ENCODE measurements around the gene ADAMTSL2. TPM values are rescaled to one million over a fixed set of nuclear protein-coding genes. Genes with fewer than 3 reads are reported as not detected.

Gene ADAMTSL2
- total RNA-seq, 2 donors from 2014 or later, result 1.2 to 1.3 TPM

GRCh38 chr9:133591116-133591910 lies 56.8 kb downstream of the ADAMTSL2 start:
- ATAC-seq (no peak), DNase-seq (no peak)
- intact Hi-C loops (cut with DNase I, micrococcal nuclease), result no loop called here

- ATAC-seq (peak; percentile 40), DNase-seq (no peak)
- intact Hi-C loops (cut with DNase I, micrococcal nuclease), result no loop called here
These were observed 57.5 kb downstream of the ADAMTSL2 start for GRCh38 chr9:133591985-133592384.

GRCh38 chr9:133592731-133593409 lies 58.4 kb downstream of the ADAMTSL2 start:
- intact Hi-C loops (cut with DNase I, micrococcal nuclease), result no loop called here
- no peak for DNase-seq
- ATAC-seq, result no peak

- no peak for DNase-seq
- intact Hi-C loops (cut with DNase I, micrococcal nuclease), result no loop called here
- no peak for ATAC-seq
These were observed 59.2 kb downstream of the ADAMTSL2 start for GRCh38 chr9:133593587-133594253.

- ATAC-seq (no peak), DNase-seq (no peak)
- intact Hi-C loops (cut with DNase I, micrococcal nuclease), result no loop called here
These were observed 59.8 kb downstream of the ADAMTSL2 start for GRCh38 chr9:133594310-133594709.

GRCh38 chr9:133595910-133596309 lies 61.4 kb downstream of the ADAMTSL2 start:
- no peak for DNase-seq
- intact Hi-C loops (cut with DNase I, micrococcal nuclease), result no loop called here
- ATAC-seq, result no peak

- intact Hi-C loops (cut with DNase I, micrococcal nuclease), result no loop called here
- no peak for ATAC-seq
These were observed 62.9 kb downstream of the ADAMTSL2 start for GRCh38 chr9:133597316-133597957.

GRCh38 chr9:133598978-133599377 lies 64.5 kb downstream of the ADAMTSL2 start:
- DNase-seq (no peak), ATAC-seq (no peak)
- intact Hi-C loops (cut with DNase I, micrococcal nuclease), result no loop called here

More at GRCh38 chr9:133597316-133597957, 62.9 kb downstream of the ADAMTSL2 start:
- DNase-seq, result no peak

- intact Hi-C loops (cut with DNase I, micrococcal nuclease), result no loop called here
- DNase-seq (no peak), ATAC-seq (no peak)
These were observed 65.1 kb downstream of the ADAMTSL2 start for GRCh38 chr9:133599470-133600173.

GRCh38 chr9:133600739-133601138 lies 66.2 kb downstream of the ADAMTSL2 start:
- ATAC-seq (no peak), DNase-seq (no peak)
- intact Hi-C loops (cut with DNase I, micrococcal nuclease), result no loop called here

- intact Hi-C loops (cut with DNase I, micrococcal nuclease), result no loop called here
- no peak for DNase-seq
- no peak for ATAC-seq
These were observed 67.2 kb downstream of the ADAMTSL2 start for GRCh38 chr9:133601746-133602145.

GRCh38 chr9:133602277-133602676 lies 67.8 kb downstream of the ADAMTSL2 start:
- intact Hi-C loops (cut with DNase I, micrococcal nuclease), result no loop called here
- no peak for ATAC-seq
- DNase-seq, result no peak

GRCh38 chr9:133603135-133603927 lies 68.8 kb downstream of the ADAMTSL2 start:
- no peak for ATAC-seq
- DNase-seq, result no peak
- intact Hi-C loops (cut with DNase I, micrococcal nuclease), result no loop called here

- intact Hi-C loops (cut with DNase I, micrococcal nuclease), result no loop called here
- no peak for DNase-seq
- ATAC-seq, result no peak
These were observed 69.7 kb downstream of the ADAMTSL2 start for GRCh38 chr9:133604214-133604613.

GRCh38 chr9:133604856-133605255 lies 70.4 kb downstream of the ADAMTSL2 start:
- intact Hi-C loops (cut with DNase I, micrococcal nuclease), result no loop called here
- no peak for DNase-seq

GRCh38 chr9:133605446-133605845 lies 70.9 kb downstream of the ADAMTSL2 start:
- no peak for DNase-seq
- intact Hi-C loops (cut with DNase I, micrococcal nuclease), result no loop called here
- ATAC-seq, result no peak

More at GRCh38 chr9:133604856-133605255, 70.4 kb downstream of the ADAMTSL2 start:
- ATAC-seq, result no peak

- DNase-seq, result no peak
- intact Hi-C loops (cut with DNase I, micrococcal nuclease), result no loop called here
- ATAC-seq, result no peak
These were observed 71.6 kb downstream of the ADAMTSL2 start for GRCh38 chr9:133605856-133606707.

All from left colon (tissue), 2 donors.